HG03378 (cell line): ENCODE measurements around the gene HOXB3.
"Not testable (repeated sequence)": the region's sequence is repeated elsewhere in the genome, so short reads cannot be mapped to it uniquely, and the experiment has no call there.

ENCODE experiments used
- ATAC-seq: cut with Tn5 transposase; IDR thresholded peaks from one replicate; pipeline ENCODE4 v1.9.1; 2021; ENCODE audit warnings: mild to moderate bottlenecking, moderate library complexity; ENCODE audit not compliant: unreplicated experiment

HOXB3 gene

DNA sequence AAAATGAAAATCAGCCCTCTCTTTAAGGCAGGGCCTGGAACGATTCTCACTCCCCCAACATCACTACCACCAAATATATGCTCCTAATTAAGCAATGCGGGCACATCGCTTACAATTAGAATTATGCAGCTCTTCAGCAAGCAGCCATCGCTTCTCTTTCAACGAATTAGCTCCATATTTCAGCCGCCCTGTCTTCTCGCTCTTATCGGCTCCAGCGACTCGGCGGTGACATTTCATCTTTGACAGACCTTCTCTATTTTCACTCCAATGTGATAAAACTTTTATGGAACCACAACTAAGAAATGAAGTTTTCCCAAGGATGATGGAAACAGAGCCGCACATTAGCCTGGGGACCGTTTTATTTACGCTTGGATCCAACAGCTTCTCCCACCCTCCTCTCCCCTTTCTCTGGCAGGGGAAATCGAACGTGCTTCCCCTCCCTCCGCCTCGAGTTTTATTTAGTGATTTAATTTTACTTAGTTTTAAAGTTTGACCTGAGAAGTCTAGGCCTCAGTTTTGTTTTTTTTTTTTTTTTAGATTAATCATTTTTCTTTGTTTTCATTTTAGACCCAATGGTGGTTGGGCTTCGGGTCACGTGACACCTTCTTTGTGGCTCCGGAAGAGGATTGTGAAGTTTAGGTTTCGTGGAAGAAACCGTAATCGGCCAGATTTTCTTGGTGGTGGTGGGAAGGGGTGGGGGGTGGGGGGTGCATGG is 42.1 kb downstream of the HOXB3 start:
- ATAC-seq: no peak

DNA sequence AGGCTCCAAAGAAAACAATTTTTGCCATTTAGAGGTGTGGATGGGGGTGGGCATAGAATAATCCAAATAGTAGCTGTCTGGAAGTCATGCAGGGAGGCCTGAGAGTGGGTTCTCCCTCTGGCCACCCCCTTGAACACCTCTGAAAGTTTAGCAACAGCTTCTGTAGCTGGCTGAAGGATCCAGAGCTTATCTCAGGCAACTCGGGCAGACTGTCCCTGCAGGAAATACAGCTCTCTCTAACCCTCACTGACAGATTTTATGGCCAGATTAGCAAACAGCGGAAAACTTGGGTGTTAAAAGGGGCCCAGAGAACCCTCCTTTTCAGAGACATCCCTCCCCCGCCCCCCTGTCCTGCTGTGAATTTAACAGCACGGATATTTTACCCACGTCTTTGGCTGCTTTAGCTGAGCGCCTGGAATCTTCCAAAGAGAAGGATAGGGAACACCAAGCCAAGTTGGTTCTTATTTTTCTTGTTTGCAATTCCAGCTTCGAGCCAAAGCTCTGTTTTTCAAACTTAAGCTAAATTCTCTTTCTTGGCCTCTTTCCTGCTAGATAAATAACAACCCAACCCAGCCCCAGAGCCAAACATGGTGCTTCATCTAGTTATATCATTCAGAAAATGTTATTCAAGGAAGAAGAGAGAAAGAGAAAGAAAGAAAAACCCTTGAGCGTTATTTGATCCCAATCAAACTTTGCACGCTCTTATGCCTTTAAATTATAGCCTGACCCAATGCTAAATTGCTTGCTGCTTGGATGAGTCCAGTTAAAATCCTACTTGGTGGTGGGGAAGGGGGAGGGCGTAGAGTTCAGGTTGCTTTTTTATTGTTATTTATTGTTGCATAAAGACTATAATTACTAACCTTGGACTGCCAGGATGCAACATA is 42.9 kb downstream of the HOXB3 start:
- no peak for ATAC-seq

DNA sequence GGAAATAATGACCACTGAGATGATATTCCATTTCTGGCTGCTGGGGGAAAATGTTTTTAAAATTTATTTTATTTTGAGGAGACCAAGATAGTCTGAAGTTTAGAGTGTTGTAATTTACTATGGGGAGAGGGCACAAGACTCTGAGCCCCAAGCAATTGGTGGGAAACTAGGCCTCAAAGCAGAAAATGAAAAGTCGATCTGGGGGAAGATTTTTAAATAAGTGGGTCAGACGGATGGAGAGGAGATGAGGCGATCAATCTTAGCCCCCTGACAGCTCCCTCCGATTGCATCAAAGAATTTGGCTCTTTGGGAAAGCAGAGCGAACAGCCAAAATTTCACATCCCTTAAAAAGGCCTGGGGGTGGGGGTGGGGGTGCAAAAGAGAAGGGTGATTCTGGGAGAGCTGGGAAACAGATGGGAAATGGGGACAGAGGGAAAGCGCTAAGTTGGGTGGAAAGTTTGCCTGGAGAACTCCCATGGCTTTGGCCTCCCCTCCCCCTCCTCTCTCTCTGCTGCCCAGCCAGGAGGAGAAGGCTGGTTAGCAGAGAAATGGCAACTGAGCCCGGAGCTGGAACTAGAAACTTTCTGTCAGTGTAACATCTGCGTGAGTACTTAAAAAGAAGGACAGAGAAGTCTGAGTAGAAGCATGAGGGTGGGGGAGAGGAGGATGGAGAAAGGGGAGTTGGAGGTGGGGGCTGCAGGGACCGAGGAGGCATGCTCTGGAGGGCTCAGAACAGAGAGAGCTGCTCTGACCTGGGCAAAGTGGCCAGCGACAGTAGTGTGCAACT is 43.7 kb downstream of the HOXB3 start:
- ATAC-seq: no peak

DNA sequence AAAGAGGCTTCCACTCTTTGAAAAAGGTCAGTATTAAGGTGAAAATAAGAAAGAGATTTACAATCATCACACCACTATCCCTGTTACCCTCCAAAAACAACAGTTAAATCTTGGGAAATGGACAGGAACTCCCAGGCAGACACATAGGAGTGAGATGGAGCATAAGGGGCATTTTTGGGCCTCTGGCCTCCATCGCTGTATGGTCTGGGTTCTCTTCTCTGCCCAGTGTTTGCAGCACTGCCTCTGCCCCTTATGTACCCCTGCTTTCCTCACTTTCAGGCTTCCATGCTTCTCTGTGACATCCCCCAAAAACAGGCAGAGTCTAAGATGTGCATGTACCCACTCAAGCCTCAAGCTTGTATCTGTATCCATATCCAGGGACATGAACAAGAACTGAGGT is 44.5 kb downstream of the HOXB3 start:
- ATAC-seq: no peak

DNA sequence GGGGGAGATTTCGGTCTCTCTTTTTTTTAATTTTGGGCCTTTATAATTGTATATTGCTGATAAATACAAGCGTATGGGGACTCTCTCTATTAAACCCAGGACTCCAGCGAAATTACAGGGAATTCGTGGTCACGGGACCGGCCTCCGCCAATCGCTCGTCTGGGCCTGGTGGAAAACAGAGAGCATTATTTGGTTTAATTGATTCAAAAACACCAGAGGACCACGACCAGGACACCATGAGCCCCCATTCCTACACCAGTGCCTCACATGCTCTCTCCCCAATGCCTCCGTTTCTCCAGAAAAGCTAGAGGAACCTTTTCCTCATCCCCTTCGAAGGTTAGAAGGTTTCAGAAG is 45.0 kb downstream of the HOXB3 start, which contains the start of gene HOXB2:
Gene HOXB2 (minus strand): TSS at position 88 of the 354 bp plus-strand sequence. CDS start 198 bp downstream, outside the sequence.
- ATAC-seq: no peak

DNA sequence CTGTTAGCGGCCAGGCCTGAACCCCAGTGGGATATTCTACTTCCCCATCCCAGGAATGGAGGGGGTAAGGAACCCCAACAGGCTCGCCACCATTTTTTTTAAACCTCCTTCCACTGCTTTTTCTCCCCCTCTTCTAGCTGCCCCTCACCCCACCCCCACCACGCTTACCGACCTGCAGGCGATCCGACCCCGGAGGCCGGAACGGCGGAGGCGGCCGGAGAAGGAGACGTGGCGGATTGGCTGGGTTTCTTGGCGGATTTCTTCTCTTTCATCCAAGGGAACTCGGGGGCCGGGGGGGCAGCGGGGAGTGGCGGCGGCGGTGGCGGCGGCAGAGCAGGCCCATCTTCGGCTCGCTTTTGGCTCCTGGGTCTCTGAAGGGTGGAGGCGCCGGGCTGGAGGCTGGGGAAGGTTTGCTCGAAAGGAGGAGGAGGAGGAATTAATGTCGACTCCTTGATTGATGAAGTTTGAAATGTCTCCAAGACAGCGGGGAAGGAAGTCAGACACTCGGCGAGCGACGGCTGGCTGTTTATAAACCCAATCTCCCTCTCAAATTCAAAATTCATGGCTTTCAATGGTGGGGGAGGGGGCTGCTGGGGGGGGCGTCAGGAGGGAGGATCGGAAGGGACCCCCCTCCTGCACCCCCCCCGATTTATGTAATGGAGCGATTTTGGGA is 45.6 kb downstream of the HOXB3 start:
- ATAC-seq: no peak

DNA sequence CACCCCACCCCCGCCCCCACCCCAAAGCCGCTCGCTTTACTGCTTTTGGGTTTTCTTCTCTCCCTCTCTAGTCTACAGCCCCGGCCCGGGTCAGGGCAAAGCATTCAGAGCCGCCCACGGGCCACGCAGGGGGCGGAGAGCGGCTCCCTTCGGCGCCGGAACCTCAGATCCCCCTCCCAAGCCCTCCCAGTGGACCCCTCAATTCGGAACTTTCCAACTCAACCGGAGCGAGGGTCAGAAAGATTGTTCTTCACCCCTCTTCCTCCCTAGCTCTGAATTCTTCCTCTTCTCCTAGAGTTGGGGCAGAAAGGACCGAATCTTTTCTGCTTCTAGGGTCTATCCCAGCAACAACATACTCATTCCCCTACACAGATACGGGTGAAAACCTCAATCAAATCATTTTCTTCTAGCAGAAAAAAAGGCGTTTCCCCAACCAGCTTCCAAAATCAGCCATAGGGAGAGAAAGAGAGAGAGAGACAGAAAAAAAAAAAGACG is 46.1 kb downstream of the HOXB3 start:
- ATAC-seq: no peak

DNA sequence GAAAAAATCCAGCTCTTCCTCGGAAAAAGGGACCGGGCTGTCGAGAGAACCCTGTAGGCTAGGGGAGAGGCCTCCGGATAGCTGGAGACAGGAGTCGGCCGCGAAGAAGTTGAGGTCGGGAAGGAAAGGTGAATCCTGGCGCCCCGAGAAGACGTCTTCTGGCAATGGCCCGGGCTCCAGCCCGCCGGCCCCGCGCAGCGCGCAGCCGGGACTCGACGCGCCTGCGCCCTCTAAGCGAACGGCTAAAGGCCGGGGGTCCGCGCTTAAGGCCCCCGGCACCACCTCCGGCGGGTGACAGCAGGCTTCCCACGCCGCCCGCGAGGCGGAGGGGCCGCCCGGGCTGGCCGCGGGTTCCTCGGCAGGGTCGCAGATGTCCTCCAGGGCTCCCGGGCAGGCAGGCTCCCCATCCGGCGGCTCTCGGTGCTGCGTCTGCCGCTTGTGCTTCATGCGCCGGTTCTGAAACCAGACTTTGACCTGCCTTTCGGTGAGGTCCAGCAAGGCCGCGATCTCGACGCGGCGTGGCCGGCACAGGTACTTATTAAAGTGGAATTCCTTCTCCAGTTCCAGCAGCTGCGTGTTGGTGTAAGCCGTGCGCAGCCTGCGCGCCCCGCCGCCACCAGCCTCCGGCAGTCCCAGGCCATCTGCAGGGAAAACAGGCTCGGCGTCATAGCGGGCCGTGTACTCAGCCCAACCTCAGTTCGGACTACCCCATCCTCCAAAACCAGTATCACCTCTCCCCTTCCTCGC is 46.8 kb downstream of the HOXB3 start:
- ATAC-seq: no peak

DNA sequence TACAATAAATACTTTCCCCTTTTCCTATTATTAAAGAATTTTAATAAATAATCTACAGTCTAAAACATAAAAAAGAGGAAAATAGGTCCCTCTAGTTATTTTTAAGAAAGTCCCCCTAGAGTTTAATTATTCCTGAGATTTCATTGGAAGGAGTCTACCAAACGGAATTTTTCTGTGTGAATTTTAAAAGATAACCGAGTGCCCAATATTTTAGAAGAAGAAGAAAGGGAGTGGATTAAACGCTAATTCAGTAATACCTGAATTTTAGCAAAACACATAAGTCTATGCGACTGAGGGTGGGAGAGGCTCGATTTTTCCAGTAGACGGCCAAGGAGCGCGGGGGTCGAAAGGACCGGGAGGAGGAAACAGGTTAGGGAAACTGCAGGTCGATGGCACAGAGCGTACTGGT is 47.3 kb downstream of the HOXB3 start:
- ATAC-seq: no peak

DNA sequence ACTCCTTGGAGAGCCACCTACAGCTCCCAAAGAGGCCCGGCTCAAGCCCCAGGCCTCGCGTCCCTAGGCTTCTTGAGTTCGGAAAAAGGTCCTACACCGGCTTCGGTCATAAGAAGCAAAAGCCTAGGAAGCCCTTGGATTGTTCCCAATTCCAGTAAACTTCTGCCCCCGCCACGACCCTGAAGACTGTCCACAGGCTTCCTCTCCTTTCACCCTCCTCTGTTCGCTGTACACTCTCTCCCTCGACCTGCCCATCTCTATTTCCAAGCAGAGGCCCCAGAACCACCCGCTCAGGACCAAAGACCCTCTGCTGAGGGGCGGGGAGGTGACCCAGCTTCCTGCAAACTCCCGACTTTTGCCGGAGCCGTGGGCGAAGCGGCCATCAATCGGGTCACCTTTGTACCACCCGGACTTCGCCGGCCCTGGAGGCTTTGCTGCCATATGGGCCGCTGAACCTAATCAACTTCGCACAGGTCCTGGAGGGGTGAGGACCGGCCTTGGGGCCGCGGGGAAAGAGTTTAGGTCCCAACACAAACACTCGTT is 47.9 kb downstream of the HOXB3 start:
- no peak for ATAC-seq

DNA sequence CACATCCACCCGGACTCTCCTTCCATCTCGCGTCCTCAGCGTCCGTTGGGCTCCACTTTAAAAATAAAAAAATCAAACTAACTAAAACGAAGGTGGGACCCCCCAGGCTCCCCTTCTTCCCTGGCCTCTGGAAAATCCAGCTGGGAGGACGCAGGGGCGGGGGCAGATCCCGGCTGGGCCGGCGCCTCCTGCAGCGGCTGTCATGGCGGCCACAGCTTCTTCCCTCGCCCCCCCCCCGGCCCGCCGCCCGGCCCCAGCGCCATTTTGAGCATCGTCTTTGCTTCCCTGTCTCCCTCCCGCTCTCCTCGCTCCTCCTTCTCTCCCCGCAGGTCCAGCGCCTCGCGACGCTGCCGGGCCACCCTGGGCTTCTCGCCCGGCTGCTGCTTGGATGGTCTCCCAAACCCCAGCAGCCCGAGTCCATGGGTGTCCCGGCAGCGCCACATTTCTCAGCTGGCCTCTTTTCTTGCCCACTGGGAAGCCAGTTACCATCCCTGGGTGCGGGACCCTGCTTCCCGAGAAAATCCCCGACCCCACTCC is 48.4 kb downstream of the HOXB3 start:
- no peak for ATAC-seq

DNA sequence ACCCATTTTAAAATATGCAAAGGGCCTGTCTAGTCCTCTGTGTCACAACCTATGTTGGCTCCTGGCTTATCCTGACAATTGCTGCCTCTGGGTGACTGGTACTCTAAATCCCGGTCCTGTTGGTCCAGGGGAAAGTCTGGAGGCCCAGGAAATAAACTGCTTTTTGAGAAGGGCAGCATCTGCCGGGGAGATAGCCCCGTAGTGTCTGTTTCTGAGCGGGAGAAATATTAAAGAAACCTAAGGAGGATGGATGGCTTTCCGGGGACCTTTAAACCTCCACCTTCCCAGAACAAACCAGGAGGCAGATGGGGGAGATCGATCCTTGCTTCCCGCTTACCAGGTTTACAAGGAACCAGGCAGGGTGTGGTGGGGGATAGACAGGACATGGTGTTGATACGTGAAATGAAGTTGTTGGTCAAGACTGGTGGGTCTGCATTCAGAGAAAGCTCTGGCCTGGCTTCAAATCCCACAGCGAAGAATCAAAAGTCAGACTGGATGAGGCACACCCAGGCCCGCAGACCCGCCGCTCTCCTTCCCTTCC is 48.9 kb downstream of the HOXB3 start:
- ATAC-seq: no peak

DNA sequence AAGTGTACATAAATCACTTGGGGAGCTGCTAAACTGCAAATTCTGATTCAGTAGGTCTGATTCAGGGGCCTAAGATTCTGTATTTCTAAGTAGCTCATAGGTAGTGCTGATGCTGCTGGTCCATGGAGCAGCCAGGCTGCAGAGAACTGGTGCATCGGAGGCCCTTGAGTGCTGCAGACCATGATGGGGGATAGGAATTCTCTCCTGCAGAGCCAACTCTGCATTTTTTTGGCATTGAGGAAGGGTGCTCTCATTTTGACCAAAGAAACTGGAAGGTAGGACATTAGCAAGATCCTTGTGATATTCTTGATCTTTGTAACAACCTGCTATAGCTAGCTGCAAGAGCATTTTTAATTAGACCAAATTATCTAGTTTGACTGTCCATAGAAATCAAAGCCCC is 49.8 kb downstream of the HOXB3 start:
- ATAC-seq: no peak

DNA sequence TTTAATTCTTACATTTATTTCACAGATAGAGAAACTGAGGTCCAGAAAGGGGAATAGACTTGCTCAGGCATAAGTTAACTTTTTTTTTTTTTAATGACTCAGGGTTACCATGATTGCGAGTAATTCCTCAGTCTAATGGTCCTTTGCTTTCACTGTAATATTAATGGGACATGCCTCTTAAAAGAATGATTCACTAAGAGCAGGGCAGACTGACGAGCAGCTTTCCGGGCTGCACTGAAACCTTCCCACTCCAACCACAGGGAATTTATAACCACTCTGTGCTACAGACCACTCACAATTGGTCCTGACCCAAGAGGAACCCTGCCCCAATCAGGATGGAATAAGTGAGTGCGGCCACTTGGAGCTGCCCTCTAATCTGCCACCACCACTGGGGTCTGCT is 50.9 kb downstream of the HOXB3 start:
- no peak for ATAC-seq

DNA sequence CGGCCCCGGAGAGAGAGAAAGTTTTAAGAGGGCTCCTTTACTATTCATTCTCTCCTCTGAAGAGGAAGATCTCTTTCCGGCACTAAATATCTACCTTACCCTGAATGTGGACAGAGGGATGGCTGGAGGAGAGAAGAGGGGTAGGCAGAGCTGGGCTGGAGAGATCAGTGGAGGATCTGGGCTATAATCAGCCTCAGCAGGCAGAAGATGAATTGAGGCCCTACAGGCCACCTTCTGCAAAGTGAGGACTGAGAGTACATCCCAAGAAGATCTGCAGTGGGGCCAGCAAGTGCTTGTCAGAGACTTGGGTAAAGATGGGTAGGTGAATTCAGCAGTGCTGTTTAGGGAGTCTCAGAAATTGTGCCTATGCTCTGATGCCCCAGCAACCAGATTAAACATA is 52.7 kb downstream of the HOXB3 start:
- no peak for ATAC-seq

DNA sequence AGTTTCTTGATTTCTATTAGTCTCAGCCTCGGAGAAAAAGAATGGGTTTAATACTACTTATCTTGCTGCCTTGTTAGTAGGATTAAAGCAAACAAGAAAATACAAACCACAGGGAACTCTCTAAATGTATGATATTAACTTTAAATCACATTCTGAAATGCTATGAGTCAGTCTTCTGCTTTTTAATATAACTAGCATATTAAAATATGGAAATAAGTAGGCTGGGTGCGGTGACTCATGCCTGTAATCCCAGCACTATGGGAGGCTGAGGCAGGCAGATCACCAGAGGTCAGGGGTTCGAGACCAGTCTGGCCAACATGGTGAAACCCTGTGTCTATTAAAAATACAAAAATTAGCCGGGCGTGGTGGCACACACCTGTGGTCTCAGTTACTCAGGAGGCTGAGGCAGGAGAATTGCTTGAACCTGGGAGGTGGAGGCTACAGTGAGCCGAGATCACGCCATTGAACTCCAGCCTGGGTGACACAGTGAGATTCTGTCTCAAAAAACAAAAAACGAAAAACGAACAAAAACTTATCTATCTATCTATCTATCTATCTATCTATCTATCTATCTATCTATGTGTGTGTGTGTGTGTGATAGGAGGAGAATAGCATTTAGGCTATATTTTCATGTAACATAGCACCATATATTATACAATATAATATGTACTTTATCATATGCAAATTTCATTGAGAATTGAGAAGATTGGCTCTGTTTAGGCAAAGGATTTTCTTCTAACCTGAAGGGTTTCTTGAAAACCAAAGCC is 54.1 kb downstream of the HOXB3 start:
- not testable (repeated sequence) for ATAC-seq

DNA sequence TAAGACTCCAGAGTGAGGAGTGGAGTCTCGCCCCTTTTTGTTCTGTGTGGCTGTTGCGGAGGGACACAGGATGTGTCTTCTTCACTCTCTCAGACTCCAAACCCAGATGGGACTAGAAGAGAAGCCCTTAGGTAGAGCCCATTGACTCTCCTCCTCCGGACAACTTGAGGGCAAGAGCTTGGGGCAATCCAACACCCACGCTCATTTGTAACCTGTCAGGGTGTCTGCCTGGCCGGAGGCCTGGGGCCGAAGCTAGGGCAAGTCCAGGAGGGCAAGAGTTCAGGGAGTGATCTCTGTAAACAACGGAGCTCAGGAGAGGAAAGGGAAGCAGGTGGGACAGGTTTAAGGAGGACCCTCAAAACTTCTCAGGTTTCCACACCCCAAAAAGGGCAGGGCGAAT is 57.8 kb downstream of the HOXB3 start:
- no peak for ATAC-seq

DNA sequence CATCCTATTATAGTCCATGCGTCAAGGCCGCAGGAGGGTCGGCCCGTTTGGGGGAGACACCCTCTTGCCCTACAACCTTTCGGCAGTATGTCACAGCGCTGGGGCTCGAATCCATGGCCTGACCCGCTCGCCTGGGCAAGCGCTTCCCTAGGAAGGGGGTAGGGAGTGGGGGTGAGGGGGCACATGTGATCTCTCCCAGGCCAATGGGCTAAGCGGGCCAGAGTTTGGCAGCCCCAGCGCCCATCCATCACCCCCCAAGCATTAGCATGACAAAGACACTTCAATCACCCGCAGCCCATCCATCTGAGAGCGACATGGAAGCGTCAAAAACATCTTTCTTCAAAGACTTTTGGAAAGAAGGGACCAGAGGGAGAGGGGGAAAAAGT is 59.2 kb downstream of the HOXB3 start, which contains the start of gene HOXB1:
Gene HOXB1 (minus strand): TSS at position 125 of the 386 bp plus-strand sequence. CDS start 107 bp downstream, at position 18.
- ATAC-seq: no peak
